ENCODE data around the gene RGS8.

- TF ChIP-seq POLR2A (IDR thresholded peaks at IDR 0.05) (no peak), CTCF (IDR thresholded peaks at IDR 0.05) (no peak), EP300 (IDR thresholded peaks at IDR 0.05; ENCODE audit: low read depth) (no peak), POLR2AphosphoS5 (IDR thresholded peaks at IDR 0.05) (no peak)
Observed at GRCh38 chr1:182680901-182681567, 3.4 kb downstream of the RGS8 start.
